C4-2B (cell line): Measurements from ENCODE around the gene HIPK3.

Experiments used
- CTCF ChIP-seq: fragments of 450-650 bp; conservative IDR thresholded peaks from 2 replicates; pipeline ENCODE4 v1.5.1; 2017; ENCODE audit warnings: mild to moderate bottlenecking
- ZFX ChIP-seq: fragments of 450-650 bp; IDR thresholded peaks from 2 replicates; pipeline ENCODE4 v1.6.1; 2017

DNA sequence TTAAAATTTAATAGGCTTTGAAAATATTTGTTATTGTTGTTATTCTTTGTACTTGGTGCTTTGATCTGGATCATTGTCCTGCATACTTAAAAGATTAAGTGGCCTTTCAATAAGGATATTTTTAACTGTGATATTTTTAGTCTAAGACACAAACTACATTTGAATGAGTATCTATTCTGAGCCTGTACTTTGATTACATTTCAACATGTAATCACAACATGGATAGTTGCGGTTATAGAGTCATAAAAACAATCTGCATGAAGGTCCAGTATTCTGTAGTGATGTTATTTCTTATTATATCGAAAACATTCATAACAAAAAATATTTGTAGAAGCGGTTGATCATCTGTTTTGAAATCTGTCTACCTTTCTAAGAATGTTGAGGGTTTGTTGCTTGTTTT lies 58.6 kb downstream of the HIPK3 start:
- no peak for TF ChIP-seq CTCF
- no peak for TF ChIP-seq ZFX
